Left lung (tissue), 10 donors: ENCODE data around the gene KCNV2. TPM values are rescaled to one million over a fixed set of nuclear protein-coding genes. Genes with fewer than 3 reads are reported as not detected.
A peak's percentile ranks its signal among the peaks of the same experiment; 100 is the strongest.

Source experiments
- ATAC-seq: fragments of 200-7000 bp; cut with Tn5 transposase; one replicate; pipeline ENCODE4 v1.9.1; 2020; ENCODE audit warnings: moderate library complexity
- DNase-seq, 4 donors: peaks; one replicate each; pipeline ENCODE4 v3.0.0-alpha.2; 2013 to 2020
- H3K27ac ChIP-seq, 2 donors: fragments of 200-600 bp; sonication (generic) in 1 of 2; one replicate each; pipeline versions ENCODE4 v1.5.0 to v1.8.0; 2020 to 2021
- H3K27me3 ChIP-seq, 2 donors: fragments of 200-600 bp; sonication (generic) in 1 of 2; one replicate each; pipeline versions ENCODE4 v1.5.0 to v1.8.0; 2020 to 2021
- H3K36me3 ChIP-seq, 2 donors: fragments of 200-600 bp; sonication (generic) in 1 of 2; one replicate each; pipeline versions ENCODE4 v1.5.0 to v1.8.0; 2020 to 2021
- H3K4me1 ChIP-seq, 2 donors: fragments of 200-600 bp; one replicate each; pipeline ENCODE4 v1.8.0; 2021
- H3K4me3 ChIP-seq, 2 donors: fragments of 200-600 bp; sonication (generic) in 1 of 2; one replicate each; pipeline versions ENCODE4 v1.5.0 to v1.8.0; 2020 to 2021; ENCODE audit warnings: mild to moderate bottlenecking in 1 of 2
- H3K9me3 ChIP-seq, 2 donors: fragments of 200-600 bp; sonication (generic) in 1 of 2; one replicate each; pipeline versions ENCODE4 v1.5.0 to v1.8.0; 2020 to 2021
- intact Hi-C, 2 donors: fragments of 100-400 bp; cut with DNase I; formaldehyde crosslinking; loops; one replicate each; pipeline versions ENCODE4 v1.11.2 to v1.14.2; 2022
- polyA plus RNA-seq, 6 donors: library from polyadenylated mRNA; unstranded; fragments of 120-200 nt; gene quantifications; one replicate each; pipeline ENCODE4 v1.2.1, GENCODE V29; 2013; ENCODE audit not compliant: insufficient read length in 6 of 6
- total RNA-seq, 2 donors: library from RNA; stranded (reverse); fragmentation: NEBNext Ultra II Directional; extraction: Animal tissue kit (Norgen Biotek cat#: 25700); gene quantifications; one replicate each; pipeline ENCODE4 v1.2.1, GENCODE V29; 2021
- TF ChIP-seq, protein P1 (sequence below), 2 donors: fragments of 200-600 bp; sonication (generic) in 1 of 2; IDR thresholded peaks; one replicate each; pipeline versions ENCODE4 v1.5.0 to v1.8.0; 2021; ENCODE audit warnings: antibody characterized with exemption in 2 of 2
- donor health status: DM: no; HTN: yes; CAD: no.
- donor health status: DM: no; HTN: no; CAD: no.

The KCNV2 gene
- total and polyA plus RNA-seq, 8 donors = 0.17 to 0.31 (median 0.25) TPM; not detected in 2

DNA sequence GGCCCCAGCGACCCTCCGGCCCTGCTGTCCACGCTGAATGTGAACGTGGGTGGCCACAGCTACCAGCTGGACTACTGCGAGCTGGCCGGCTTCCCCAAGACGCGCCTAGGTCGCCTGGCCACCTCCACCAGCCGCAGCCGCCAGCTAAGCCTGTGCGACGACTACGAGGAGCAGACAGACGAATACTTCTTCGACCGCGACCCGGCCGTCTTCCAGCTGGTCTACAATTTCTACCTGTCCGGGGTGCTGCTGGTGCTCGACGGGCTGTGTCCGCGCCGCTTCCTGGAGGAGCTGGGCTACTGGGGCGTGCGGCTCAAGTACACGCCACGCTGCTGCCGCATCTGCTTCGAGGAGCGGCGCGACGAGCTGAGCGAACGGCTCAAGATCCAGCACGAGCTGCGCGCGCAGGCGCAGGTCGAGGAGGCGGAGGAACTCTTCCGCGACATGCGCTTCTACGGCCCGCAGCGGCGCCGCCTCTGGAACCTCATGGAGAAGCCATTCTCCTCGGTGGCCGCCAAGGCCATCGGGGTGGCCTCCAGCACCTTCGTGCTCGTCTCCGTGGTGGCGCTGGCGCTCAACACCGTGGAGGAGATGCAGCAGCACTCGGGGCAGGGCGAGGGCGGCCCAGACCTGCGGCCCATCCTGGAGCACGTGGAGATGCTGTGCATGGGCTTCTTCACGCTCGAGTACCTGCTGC, 839 bp downstream of the KCNV2 start:
- intact Hi-C loops = no loop called here
- Histone ChIP-seq H3K27me3 (no peaks in the 10 kb centered on the region), H3K36me3 (peaks cover 0 to 10% of the 10 kb centered on the region in 2 donors), H3K4me3 (no peak overlapping the region), H3K4me1 (no peaks in the 10 kb centered on the region), H3K9me3 (peaks cover 0 to 9% of the 10 kb centered on the region in 2 donors), H3K27ac (no peak overlapping the region)
- DNase-seq = peak in 1 of 4 donors; percentile 76
- ATAC-seq = no peak
- TF ChIP-seq, protein P1, sequence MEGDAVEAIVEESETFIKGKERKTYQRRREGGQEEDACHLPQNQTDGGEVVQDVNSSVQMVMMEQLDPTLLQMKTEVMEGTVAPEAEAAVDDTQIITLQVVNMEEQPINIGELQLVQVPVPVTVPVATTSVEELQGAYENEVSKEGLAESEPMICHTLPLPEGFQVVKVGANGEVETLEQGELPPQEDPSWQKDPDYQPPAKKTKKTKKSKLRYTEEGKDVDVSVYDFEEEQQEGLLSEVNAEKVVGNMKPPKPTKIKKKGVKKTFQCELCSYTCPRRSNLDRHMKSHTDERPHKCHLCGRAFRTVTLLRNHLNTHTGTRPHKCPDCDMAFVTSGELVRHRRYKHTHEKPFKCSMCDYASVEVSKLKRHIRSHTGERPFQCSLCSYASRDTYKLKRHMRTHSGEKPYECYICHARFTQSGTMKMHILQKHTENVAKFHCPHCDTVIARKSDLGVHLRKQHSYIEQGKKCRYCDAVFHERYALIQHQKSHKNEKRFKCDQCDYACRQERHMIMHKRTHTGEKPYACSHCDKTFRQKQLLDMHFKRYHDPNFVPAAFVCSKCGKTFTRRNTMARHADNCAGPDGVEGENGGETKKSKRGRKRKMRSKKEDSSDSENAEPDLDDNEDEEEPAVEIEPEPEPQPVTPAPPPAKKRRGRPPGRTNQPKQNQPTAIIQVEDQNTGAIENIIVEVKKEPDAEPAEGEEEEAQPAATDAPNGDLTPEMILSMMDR (IDR thresholded peaks at IDR 0.05) = no peak

GRCh38 chr9:2718698-2719033, 1.4 kb downstream of the KCNV2 start:
- Histone ChIP-seq H3K4me1 (no peaks in the 10 kb centered on the region), H3K4me3 (no peak overlapping the region), H3K36me3 (peaks cover 0 to 10% of the 10 kb centered on the region in 2 donors), H3K27ac (no peak overlapping the region), H3K27me3 (no peaks in the 10 kb centered on the region), H3K9me3 (peaks cover 0 to 9% of the 10 kb centered on the region in 2 donors)
- TF ChIP-seq, protein P1 (IDR thresholded peaks at IDR 0.05) = no peak
- intact Hi-C loops = no loop called here
- peak in 1 of 4 donors; percentile 74 for DNase-seq
- ATAC-seq = no peak

DNA sequence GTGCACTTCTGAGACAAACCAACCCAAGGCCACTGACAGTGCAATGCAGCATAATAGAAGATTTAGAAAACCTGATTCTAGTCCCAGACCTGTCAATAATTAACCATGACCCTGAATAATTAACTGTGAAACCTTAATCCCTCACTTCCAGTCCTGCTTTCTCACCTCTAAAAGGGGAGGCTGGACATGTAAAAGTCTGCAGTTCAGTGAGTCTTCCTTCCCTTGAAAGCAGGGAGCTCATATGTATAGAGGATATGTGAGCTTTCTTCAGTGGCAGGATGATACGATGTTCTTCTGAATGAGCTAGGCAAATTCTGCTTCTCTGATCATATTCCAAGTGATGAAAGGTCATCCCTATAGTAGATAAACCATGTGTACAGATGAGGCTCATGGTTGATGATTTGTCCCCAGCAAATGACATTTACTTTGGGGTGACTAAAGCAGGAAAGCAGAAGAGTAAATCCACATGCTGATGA, 2.9 kb downstream of the KCNV2 start:
- H3K4me1 ChIP-seq = no peaks in the 10 kb centered on the region
- no peaks in the 10 kb centered on the region for H3K27me3 ChIP-seq
- ATAC-seq (no peak), DNase-seq (no peak)
- peaks cover 0 to 10% of the 10 kb centered on the region in 2 donors for H3K36me3 ChIP-seq
- TF ChIP-seq, protein P1 (IDR thresholded peaks at IDR 0.05) = no peak
- H3K9me3 ChIP-seq = peaks cover 0 to 9% of the 10 kb centered on the region in 2 donors
- H3K27ac ChIP-seq = no peak overlapping the region
- H3K4me3 ChIP-seq = no peak overlapping the region
- intact Hi-C loops = no loop called here

DNA sequence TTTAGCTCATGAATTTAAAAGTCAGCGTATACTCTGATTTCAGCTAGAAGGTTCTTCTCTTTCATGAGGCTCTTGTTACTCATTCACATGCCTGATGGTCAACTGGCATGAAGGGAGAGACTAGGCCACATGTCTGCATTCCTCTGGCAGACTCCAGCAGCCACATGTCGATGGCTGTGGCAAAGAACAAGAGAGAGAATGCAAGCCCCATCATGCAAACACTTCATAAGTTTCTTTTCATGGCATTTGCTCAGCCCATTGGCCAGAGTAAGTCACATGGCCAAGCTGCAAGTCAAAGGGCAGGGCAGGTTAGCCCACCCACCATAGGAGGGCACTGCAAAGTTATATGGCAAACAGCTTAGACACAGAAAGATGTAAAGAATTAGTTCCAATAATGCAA, 5.4 kb downstream of the KCNV2 start:
- no peak overlapping the region for H3K4me3 ChIP-seq
- DNase-seq = no peak
- no peak overlapping the region for H3K27ac ChIP-seq
- no peak for ATAC-seq
- H3K36me3 ChIP-seq = peaks cover 0 to 9% of the 10 kb centered on the region in 2 donors
- peaks cover 0 to 9% of the 10 kb centered on the region in 2 donors for H3K9me3 ChIP-seq
- no peaks in the 10 kb centered on the region for H3K27me3 ChIP-seq
- TF ChIP-seq, protein P1 (IDR thresholded peaks at IDR 0.05) = no peak
- no peaks in the 10 kb centered on the region for H3K4me1 ChIP-seq
- intact Hi-C loops = no loop called here

DNA sequence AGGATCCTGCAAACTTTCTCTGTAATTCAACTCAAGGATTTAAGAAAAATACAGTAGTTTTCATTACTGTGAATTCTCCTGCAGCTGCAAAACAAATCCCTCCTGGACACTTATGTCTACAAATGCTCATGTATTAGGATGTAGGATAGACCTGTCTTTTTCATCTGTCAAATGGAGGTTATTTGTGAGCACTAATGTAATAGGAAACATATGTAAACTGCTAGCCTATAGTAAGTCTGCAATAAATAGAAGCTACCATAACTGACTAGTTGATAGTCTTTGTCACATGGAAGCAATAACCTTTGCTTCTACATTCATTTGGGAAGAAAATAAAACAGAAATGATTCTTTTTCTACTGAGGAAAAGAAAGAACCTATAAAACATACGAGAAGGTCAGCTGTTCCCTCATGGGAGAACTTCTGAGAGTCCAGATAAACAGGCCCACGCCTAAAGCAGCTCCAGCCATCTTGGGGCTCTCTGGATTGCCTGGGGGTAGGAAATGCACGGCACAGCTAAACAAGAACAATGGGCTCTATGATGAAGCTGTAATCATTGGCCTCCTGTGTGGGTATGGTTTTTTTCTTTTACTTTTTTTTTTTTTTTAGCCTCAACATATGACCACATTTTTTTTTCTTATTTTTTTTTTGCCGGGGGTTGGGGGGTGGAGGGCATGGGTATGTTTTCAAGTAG, 6.2 kb downstream of the KCNV2 start:
- peaks cover 0 to 1% of the 10 kb centered on the region in 2 donors for H3K9me3 ChIP-seq
- ATAC-seq = no peak
- intact Hi-C loops = no loop called here
- DNase-seq = no peak
- H3K36me3 ChIP-seq = peaks cover 0 to 1% of the 10 kb centered on the region in 2 donors
- H3K4me3 ChIP-seq = no peak overlapping the region
- TF ChIP-seq, protein P1 (IDR thresholded peaks at IDR 0.05) = no peak
- H3K27me3 ChIP-seq = no peaks in the 10 kb centered on the region
- H3K27ac ChIP-seq = no peak overlapping the region
- H3K4me1 ChIP-seq = no peaks in the 10 kb centered on the region
